ENCODE data around the gene GPHN.

The GPHN gene

GRCh38 chr14:66485910-66486421 lies 22.0 kb upstream of the GPHN start, which contains the start of gene CCDC196:
CCDC196 (plus strand) TSS chr14:66486371; CDS start chr14:66486503, 132 bp downstream.
- no peak within 1 kb of the TSS for H3K4me3 ChIP-seq (ENCODE audit: control insufficient read depth, low read depth, low read length)
- DNase-seq (ENCODE audit: low read depth): no peak
- no peak for TF ChIP-seq CTCF (conservative IDR thresholded peaks at IDR 0.05; ENCODE audit: control insufficient read depth, insufficient read depth, low read depth, low read length)

- DNase-seq (ENCODE audit: low read depth): no peak
- no peak for TF ChIP-seq CTCF (conservative IDR thresholded peaks at IDR 0.05; ENCODE audit: control insufficient read depth, insufficient read depth, low read depth, low read length)
- no peak overlapping the region for H3K4me3 ChIP-seq (ENCODE audit: control insufficient read depth, low read depth, low read length)
These were observed 20.8 kb upstream of the GPHN start for GRCh38 chr14:66487164-66487563.

- no peak for DNase-seq (ENCODE audit: low read depth)
- no peak for TF ChIP-seq CTCF (conservative IDR thresholded peaks at IDR 0.05; ENCODE audit: control insufficient read depth, insufficient read depth, low read depth, low read length)
These were observed 17.5 kb upstream of the GPHN start for GRCh38 chr14:66490143-66491111.

GRCh38 chr14:66493750-66494149 lies 14.2 kb upstream of the GPHN start:
- no peak for TF ChIP-seq CTCF (conservative IDR thresholded peaks at IDR 0.05; ENCODE audit: control insufficient read depth, insufficient read depth, low read depth, low read length)
- DNase-seq (ENCODE audit: low read depth): no peak
- H3K4me3 ChIP-seq (ENCODE audit: control insufficient read depth, low read depth, low read length): no peak overlapping the region

More at GRCh38 chr14:66490143-66491111, 17.5 kb upstream of the GPHN start:
- H3K4me3 ChIP-seq (ENCODE audit: control insufficient read depth, low read depth, low read length): no peak overlapping the region

GRCh38 chr14:66495218-66496098 lies 12.5 kb upstream of the GPHN start:
- TF ChIP-seq CTCF (conservative IDR thresholded peaks at IDR 0.05; ENCODE audit: control insufficient read depth, insufficient read depth, low read depth, low read length): peak; percentile 95
- H3K4me3 ChIP-seq (ENCODE audit: control insufficient read depth, low read depth, low read length): peak overlapping the region; percentile 19
- DNase-seq (ENCODE audit: low read depth): peak; percentile 82

GRCh38 chr14:66496188-66496807 lies 11.6 kb upstream of the GPHN start:
- DNase-seq (ENCODE audit: low read depth): peak; percentile 34
- TF ChIP-seq CTCF (conservative IDR thresholded peaks at IDR 0.05; ENCODE audit: control insufficient read depth, insufficient read depth, low read depth, low read length): no peak
- no peak overlapping the region for H3K4me3 ChIP-seq (ENCODE audit: control insufficient read depth, low read depth, low read length)
